HuH-7 (cell line): ENCODE results near the gene DCLK2.
A peak's percentile ranks its signal among the peaks of the same experiment; 100 is the strongest.

Experiments used
- DNase-seq: peaks from one replicate; pipeline ENCODE4 v3.0.0; 2011; ENCODE audit warnings: low spot score

Gene DCLK2

DNA sequence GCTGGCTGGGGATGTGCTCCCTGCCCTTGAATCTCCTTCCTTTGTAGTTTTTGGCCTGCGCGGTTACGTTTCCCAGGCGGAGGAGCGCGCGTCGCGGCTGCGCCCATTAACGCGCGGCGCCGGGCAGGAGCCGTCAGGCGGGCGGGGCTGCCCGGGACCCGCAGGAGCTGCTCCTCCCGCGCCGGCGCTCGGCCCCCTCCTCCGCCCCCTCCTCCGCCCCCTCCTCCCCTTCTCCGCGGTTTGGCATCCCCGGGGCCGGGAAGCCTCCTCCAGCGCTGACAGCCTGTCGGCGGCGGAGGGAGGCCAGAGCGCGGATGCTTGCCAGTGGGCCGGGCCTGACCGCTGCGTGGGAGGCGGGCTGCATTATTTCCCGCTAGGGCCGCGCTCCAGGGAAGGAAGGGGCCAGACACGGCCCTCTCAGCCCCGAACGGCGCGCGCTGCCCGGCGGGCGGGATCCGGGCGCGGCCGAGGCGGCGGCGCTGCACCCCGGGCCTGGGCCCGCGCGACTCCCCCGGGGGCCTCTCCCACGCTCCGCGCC is at the start of gene DCLK2:
TSS of gene DCLK2 (plus strand) at position 405 of the 538 bp plus-strand sequence. CDS start 583 bp downstream, outside the sequence.
- DNase-seq, result peak; percentile 54

DNA sequence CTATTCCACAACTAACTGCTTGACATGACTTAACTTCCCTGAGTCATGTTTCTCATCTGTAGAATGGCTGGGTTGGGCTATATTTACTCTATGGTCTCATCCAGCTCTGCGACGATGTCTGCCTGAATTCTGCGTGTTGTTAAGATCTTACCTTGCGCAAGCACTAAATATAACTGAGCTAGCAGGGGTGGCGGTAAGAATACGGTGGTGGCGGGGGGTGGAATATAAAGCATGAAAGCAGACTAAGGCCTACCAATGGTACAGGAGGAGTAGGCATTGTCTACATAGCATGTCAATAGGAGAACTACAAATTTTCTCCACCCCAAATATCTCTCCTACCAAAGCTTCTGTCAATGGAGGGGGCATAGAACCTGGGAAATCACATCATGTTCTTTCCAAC is 45.7 kb upstream of the DCLK2 start:
- no peak for DNase-seq

DNA sequence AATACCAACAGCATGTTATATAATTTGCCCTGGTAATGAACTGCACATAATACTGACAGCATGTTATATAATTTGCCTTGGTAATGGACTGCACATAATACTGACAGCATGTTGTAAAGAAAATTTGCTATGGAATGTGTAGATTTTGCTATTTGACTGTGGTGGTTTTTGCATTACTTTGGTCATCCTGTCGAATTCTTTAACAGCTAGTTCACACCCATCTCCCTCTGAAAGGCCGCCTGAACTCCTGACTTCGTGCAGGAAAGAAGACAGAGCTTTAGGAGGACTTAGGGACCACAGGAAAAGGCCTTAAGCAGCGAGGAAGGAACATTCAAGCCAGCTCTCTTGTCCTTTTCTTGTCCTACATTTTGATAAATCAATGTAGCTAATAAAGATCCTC is 45.2 kb upstream of the DCLK2 start:
- no peak for DNase-seq

DNA sequence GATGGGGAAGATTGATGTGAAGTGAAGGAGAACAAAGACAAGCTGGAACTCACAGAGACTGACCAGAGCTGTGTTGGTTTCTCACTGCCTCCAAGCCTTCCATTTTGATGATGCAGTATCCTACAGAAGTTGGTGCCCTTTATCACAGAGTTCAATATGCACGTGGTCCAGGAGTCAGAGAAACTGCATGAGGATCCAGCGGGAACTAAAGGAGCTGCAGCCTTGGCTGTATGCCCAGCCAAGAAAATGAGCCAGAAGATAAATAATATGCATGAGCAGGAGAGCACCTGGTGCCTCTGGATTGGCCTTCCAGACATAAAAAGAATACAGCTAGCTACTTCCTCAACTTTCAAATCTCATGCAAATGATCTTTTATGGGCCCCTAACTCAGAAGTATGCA is 44.3 kb upstream of the DCLK2 start:
- no peak for DNase-seq

DNA sequence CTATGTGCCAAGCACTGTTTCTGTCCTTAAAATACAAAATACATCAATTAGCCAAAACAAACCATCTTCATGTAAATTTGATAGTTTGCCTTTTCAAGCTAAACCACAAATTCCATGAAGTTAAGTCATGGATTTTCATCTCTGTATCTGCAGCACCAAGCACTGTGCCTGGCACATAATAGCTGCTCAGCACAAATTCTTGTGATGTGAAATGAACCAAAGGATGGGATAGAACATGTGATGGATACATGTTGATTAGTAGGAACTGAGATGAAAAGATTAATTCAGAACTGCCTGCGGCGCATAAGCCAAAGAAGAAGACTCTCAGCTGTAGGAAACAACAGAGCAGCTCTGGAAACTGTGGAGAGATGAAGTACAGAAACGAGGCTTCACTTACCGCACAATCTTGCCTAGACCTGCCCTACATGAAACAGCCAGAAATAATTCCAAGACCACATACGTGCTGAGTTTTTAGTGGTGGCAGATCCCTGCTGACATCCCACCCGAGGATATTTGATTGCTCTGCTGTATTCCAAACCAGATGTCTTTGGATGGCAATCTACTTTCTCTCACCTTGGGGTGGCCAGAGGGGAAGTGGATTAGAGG is 40.9 kb upstream of the DCLK2 start:
- no peak for DNase-seq

DNA sequence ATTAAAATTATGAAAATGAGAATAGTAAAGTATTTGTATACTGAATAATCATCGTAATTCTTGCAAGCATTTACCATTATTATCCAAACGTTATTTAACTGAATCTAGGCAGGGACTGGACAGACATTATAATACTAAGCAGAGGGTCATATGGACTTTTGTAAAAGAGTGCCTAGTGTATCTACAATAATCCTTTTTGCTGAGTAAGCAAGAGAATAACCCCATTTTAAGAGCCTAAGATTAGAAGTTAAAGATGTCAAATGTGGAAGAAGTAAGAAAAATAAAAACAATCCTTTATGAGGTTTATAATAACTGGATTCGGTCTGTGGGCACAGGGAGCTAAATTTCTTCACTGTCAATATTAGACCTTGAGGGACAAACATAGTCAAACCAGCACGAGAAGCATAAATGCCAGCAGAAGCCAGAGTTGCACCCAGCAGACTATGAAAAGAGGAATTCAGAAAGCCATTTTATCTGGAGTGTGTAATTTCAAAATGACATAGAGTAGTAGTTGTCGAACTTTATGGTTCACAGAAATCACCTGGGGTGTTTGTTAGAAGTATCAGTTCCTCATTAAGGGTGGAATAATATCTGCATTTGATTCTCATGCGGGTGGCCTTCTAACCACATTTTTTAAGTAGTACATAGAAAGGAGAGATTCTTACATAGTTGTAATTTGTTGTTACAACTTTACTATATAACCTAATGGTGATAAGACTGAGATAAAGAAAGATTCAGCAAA is 39.7 kb upstream of the DCLK2 start:
- no peak for DNase-seq

DNA sequence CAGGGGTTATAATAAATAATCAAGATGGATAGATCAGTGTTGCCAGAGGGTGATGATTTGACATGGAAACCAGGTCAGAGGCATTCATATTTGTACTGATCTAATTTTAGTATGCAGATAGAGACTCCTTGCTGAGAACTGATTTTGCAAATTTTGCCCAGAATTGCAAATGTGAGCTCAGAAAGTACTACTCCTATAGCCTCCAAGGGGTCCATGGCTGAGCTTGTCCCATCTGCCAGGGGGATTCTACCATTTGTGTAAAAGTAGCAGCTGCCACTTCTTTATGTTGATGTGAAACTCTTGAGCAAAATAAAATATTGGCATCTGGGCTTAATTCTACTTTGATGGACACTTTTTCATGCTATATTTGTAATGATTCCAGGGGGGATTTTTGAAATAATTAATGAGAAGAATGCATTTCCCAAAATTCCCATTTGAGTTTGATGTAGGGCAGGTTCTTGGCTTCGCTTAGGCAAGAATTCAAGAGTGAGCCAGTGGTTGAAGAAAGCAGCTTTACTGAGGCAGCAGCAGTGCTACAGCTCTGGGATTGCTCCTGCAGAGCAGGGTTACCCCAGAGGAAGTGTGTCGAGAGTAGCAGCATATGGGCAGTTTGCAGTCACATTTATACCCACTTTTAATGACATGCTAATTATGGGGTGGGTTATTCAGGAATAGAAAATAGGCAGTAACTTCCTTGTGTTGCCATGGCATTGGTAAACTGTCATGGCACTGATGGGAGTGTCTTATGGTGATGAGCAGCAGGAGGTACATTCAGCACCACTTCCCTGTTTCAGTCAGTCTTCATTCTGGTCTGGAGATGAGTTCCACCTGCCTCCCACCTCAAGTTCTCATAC is 38.7 kb upstream of the DCLK2 start:
- no peak for DNase-seq

DNA sequence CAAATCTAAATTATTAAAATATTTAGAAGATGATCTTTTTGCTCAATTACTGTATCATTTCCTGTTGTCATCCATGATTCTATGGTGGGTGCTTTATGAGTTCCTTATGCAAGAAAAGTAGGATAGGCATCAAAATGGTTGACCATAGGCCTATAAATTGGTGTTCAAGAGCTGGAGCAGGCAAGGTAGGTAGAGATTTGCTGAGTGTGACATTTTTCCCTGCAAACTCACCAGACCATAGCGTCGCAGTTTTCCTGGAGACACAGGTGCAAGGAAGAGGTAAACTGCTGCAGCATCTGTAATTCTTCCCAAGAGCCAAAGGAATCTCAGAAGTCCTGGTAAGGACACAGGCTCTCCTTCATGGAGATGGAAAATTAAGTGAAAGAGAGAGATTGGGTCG is 33.7 kb upstream of the DCLK2 start:
- no peak for DNase-seq

DNA sequence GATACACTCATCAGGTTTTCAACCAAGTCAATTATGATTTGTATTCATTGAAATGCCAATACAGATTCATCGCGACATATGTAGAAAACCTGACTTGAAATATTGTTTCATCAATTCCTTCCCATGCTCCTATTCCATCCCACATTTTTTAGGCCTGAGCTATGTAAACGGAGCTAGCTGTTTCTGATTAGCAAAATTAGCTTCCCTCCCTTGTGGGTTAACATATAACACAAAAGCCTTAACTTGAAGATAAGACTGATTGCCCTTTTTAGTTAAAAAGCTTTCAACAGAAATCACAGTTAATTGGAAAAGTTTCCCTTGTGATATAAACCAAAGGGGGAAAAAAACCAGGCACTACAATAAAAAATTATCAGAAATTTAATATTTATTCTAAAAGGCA is 32.8 kb upstream of the DCLK2 start:
- DNase-seq, result no peak

DNA sequence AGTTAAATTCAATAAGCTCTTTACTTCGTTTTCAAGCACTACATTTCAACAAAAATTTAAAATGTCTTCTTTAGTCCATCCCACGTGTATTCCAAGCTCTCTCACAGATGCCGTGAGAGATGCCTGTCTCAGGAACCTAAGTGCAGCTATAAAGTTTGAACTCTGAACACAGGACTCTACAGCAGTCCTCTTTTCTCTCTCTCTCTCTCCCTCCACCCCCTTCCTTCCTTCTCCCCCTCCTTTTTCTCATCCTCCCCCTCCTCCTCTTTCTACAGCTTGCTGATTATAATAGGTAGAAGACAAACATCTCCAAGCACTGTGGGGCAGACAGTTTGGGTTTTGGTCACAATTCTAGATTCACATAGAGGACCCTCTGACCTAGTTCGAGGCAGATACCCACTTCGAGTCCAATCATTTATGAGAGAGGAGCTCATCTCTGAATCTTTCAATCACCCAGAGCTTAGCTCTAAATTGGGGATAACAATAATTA is 31.5 kb upstream of the DCLK2 start:
- no peak for DNase-seq

DNA sequence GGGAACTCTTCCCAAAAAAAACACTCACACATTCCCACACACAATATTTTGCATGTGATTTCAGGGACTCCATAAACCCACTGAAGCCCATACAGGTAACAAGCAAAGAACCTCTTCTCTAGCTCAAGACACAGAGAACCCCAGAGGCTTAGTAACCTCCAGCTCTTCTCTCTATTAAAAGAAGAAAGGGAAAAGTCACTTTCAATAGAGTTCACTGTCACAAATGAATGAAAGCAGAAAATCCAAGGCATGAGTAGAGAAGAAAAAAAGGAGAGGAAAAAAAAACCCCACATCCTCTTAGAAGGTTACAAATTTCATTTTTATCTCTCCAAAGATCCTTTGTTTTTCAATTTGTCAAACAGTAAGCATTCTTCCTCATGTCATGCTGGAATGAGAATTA is 30.7 kb upstream of the DCLK2 start:
- no peak for DNase-seq

DNA sequence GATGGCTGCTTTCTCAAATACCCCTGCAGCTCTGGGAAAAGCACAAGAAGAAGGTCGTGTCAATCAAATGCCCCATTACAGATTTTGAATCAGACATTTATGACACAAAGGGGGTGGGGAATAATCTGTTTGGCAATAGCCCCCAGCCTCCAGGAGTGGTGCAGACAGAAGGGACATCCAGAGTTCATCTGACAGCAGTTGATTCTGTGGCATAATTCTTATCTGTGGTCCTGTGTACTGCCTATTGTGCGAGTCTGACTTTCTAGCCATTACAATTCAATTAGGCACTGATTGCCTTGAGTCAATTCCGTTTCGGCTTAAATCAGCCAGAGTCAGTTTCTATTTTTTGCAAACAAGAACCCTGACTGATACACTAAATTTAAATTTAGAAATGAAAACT is 28.6 kb upstream of the DCLK2 start:
- no peak for DNase-seq

DNA sequence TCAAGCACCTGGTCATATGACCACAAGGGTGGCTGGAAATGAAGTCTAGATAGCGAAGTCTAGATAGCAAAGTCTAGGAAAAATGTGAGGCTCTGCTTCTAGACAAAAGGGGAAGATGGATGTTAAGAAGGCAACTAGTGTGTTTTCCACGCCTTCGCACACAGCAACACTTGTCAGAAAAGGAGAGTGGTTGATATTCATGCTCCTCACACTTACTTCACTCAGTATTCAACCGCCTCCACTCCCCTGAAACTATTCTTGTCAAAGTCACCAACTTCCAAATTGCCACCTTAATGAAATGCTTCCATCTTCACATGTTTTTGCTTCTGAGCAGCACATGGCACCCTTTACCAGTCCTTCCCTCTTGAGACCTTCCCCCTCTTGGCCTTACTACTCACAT is 27.7 kb upstream of the DCLK2 start:
- DNase-seq, result no peak

DNA sequence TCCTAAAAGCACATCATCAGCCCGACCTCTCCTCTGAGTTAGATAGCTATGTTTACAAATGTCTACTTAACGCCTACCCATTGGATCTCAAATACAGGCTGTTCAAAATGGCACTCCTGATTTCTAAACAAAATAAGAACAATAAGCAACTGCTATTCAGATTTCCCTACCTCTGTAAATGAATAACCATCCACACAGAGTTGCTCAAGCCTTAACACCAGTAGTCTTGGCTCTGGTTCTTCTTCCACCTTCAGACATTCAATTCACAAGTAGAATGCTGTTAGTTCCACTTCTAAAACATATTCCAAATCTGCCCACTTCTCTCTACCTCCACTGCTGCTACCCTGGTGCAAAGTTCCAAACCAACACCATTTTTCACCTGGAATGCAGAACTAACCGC is 27.1 kb upstream of the DCLK2 start:
- no peak for DNase-seq

DNA sequence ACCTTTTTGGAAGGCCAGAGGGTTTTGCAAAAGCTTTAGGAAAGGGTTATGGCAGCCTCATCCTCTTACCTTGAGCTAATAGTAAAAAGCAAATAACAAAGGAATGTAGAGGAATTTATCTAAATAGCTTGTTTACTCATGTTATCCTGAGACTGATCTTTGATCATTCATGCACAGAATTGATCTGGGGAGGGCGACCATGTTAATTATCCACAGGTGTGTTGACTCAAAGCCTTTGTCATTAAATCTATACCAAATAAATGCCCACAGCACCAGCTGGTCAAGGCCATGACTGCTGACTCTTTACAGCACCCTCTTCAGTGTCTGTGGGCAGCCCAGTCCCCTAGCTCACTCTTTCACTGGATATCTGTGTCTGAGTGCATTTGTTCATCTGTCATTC is 22.8 kb upstream of the DCLK2 start:
- DNase-seq, result no peak

DNA sequence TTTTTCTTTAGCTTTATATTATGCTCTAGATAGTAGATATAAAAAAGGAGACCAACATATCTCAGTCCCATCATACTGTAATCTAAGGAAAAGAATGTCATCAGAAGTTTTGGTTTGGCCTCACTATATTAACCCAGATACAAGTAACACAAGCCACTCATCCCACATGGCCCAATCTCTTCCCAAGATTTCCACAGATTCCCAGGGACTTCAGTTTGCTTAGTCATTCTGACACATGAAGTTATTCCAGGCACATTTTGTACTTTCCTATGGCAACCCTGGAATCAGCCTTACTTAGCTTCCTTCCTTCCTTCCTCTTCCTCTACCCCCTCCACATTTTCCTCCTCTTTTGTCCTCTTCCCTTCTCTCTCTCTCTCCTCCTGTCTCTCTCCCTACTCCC is 21.7 kb upstream of the DCLK2 start:
- no peak for DNase-seq

DNA sequence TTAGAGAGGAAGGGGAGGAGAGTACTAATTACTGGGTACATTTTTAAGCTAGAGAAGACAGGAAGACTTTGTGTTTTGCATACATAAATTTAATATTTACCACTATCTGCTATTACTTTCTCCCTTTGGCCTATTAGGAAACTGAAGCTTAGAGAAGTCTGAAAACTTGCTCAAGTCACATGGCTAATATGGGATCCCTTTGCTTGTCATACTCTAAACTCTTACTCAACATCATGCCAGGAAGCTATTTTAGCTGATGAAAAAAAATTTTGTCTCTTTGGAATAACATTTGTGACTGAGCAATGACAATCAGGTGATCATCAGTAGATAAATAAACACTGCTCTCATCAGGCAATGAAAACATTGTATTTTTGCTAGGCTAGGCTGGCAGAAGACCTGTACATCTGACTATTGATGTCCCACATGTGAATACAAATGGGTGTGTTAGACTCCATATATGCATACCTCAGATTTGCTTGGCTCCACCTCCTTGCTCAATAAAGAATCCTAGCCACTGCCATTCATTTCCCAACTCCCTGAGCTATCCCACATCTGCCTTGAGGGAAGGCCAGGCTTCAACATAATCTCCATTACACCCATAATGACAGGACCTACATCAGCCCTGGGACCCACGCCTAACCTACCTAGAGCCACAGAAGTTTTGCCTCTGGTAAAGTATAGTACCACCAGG is 17.0 kb upstream of the DCLK2 start:
- no peak for DNase-seq

DNA sequence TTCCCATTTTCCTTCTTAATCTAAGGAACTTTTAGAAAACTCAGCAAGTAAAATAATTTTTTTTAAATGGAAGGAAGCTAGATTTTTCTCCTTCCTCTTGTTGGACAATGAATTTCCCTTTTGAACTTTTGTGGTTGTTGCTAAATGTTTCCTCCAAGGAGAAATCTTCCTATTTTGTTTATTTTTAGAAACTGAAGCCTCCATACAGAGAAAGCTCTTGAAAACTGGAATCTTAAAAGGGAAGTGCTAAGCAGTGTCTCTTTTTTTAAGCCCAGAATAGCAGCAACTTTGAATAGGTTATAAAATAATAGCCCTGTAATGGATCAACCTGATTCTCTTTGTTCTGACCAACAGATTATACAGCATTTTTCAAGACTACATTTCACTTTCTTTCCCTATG is 15.1 kb upstream of the DCLK2 start:
- DNase-seq, result no peak

DNA sequence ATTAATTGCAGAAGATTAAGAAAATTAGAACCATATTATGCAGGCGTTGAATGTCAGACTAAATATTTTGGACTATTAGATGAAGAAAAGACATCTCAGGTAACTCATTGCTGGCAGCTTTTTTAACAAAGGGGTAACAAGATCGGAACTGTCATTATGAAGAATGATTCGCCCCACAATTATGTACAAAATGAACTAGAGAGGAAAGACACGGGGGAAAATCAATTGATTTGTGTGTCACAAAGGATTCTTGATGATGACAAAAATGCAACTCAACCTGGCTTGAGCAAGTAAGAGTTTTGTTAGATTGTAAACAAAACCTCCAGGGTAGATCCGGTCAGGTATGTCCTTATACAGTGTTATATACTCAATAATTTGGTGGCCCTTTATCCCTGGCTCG is 12.5 kb upstream of the DCLK2 start:
- DNase-seq, result no peak

DNA sequence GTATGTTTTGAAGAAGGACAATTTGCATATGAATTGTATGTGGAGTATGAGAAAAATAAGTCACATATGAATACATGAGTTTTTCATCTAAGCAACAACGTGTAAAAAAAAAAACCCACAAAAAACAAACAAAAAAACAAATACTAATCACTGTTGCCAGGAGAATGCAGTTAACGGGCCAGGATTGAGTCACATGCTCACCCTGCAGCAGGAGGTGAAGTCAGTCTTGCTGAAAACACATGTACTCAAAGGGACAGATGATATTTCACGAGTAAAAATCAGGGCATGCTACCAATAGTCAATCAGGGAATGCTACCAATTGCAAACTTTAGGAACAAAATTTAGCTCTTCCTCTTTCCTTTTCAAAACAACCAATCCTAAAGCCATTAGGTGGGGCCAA is 10.4 kb upstream of the DCLK2 start:
- DNase-seq, result no peak

DNA sequence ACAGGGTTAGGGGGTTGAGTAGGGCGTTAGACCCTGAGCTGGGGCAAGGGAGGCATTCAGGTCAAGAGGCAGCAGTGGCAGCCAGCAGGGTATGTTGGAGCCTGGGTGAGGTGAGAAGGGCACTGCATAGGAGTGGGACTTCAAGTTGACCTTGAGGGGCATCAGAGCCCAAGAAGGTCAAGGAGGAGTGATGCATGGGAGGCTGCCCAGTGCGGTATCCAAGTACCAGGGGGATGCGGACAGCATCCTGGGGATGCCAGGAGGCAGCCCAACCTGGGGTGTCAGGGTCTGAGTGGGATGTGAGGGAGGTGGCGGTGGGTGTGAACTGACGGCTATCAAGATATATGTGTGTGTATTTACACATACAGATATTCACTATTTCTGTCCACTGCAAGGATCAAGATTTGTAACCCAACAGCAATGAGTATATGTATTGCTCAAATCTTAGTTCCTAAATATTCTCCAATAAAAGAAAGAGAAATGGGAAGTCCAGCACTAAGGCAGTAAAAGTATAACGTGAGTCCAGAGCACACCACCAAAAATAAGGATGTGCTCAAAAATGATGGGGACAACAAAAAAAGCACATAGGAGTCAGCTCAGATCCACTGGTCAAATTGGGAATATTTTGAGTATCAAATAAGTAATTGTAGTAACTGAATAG is 9.8 kb upstream of the DCLK2 start:
- no peak for DNase-seq

DNA sequence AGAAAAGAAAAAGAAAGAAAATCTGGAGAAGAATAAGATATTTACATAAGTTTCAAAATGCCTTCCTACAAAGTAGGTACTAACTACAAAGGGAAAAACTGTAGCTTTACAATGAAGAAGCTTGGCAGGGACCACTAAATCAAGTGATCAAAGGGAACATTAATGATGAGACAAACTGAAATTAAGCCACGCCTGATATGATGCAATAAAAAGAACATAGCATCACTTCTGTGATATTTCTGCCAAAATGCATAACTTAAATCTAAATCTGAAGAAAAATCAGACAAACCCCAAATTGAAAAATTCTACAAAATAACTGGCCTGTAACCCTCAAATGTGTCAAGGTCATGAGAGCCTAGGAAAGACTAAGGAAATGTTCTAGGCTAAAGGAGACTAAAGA is 8.9 kb upstream of the DCLK2 start:
- no peak for DNase-seq
